HG03108 (cell line): ENCODE measurements around the gene ZNF608.

Experiments used
- ATAC-seq: cut with Tn5 transposase; IDR thresholded peaks from one replicate; pipeline ENCODE4 v1.9.1; 2021; ENCODE audit warnings: moderate library complexity; ENCODE audit not compliant: unreplicated experiment

Gene ZNF608

GRCh38 chr5:124745928-124746915 is at the start of gene ZNF608:
Gene ZNF608, minus strand, starts transcription at chr5:124746639. Its CDS starts 1,650 bp downstream, at chr5:124744989.
- no peak for ATAC-seq

- no peak for ATAC-seq
Observed at GRCh38 chr5:124795829-124796228, 49.4 kb upstream of the ZNF608 start.

GRCh38 chr5:124790895-124791732 is 44.7 kb upstream of the ZNF608 start:
- no peak for ATAC-seq

GRCh38 chr5:124790301-124790894 is 44.0 kb upstream of the ZNF608 start:
- ATAC-seq = no peak

GRCh38 chr5:124789104-124789605 is 42.7 kb upstream of the ZNF608 start:
- ATAC-seq = no peak

- ATAC-seq = no peak
Observed at GRCh38 chr5:124783794-124784193, 37.4 kb upstream of the ZNF608 start.

GRCh38 chr5:124783285-124783684 is 36.8 kb upstream of the ZNF608 start:
- ATAC-seq = no peak

- no peak for ATAC-seq
Observed at GRCh38 chr5:124782262-124782661, 35.8 kb upstream of the ZNF608 start.

GRCh38 chr5:124780011-124780410 is 33.6 kb upstream of the ZNF608 start:
- no peak for ATAC-seq

GRCh38 chr5:124773315-124774311 is 27.2 kb upstream of the ZNF608 start:
- ATAC-seq = no peak

GRCh38 chr5:124772457-124773200 is 26.2 kb upstream of the ZNF608 start:
- no peak for ATAC-seq

GRCh38 chr5:124771761-124772160 is 25.3 kb upstream of the ZNF608 start:
- no peak for ATAC-seq

- ATAC-seq = no peak
Observed at GRCh38 chr5:124764992-124765611, 18.7 kb upstream of the ZNF608 start.

GRCh38 chr5:124764585-124764984 is 18.1 kb upstream of the ZNF608 start:
- no peak for ATAC-seq

- ATAC-seq = no peak
Observed at GRCh38 chr5:124761010-124761409, 14.6 kb upstream of the ZNF608 start.

GRCh38 chr5:124760608-124761007 is 14.2 kb upstream of the ZNF608 start:
- no peak for ATAC-seq

GRCh38 chr5:124755565-124755964 is 9.1 kb upstream of the ZNF608 start:
- no peak for ATAC-seq

- ATAC-seq = no peak
Observed at GRCh38 chr5:124755041-124755440, 8.6 kb upstream of the ZNF608 start.
